SU-DHL-6 (cell line): ENCODE results near the gene GGACT.

Source experiments
- EZH2phosphoT487 ChIP-seq: fragments of 200-600 bp; sonication (generic), shearing (Covaris generic); conservative IDR thresholded peaks from 2 replicates; pipeline ENCODE4 v1.6.1; 2018; ENCODE audit warnings: mild to moderate bottlenecking, antibody characterized with exemption, low read length, moderate library complexity, mixed read lengths
- TF ChIP-seq, protein P1 (sequence below): fragments of 200-600 bp; sonication (generic); IDR thresholded peaks from one replicate; pipeline ENCODE4 v1.5.1; 2017; ENCODE audit warnings: antibody characterized with exemption, mild to moderate bottlenecking, low read length, moderate library complexity; ENCODE audit not compliant: insufficient read depth, poor library complexity, severe bottlenecking

DNA sequence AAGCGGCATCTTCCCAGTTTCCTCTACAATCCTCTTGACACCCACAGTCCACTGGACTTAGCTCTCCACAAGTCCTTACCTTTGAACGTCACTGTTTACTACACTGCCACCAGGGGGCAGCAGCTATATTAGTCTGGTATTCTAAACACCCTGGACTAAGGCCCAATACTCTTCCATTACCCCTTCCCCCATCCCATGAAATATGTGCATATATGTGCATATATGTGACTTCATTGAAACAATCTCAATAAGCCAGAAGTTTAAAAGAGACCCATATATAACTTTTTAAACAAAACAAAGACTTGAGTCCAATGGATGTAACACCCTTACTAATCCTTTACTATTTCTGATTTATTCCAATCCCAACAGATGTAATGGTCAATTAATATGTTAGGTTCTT is 15.5 kb downstream of the GGACT start:
- TF ChIP-seq, protein P1, sequence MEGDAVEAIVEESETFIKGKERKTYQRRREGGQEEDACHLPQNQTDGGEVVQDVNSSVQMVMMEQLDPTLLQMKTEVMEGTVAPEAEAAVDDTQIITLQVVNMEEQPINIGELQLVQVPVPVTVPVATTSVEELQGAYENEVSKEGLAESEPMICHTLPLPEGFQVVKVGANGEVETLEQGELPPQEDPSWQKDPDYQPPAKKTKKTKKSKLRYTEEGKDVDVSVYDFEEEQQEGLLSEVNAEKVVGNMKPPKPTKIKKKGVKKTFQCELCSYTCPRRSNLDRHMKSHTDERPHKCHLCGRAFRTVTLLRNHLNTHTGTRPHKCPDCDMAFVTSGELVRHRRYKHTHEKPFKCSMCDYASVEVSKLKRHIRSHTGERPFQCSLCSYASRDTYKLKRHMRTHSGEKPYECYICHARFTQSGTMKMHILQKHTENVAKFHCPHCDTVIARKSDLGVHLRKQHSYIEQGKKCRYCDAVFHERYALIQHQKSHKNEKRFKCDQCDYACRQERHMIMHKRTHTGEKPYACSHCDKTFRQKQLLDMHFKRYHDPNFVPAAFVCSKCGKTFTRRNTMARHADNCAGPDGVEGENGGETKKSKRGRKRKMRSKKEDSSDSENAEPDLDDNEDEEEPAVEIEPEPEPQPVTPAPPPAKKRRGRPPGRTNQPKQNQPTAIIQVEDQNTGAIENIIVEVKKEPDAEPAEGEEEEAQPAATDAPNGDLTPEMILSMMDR: peak; percentile 58
- TF ChIP-seq EZH2phosphoT487: no peak
